Osteocyte (in vitro differentiated cells): Measurements from ENCODE around the gene TTLL1. TPM values are rescaled to one million over a fixed set of nuclear protein-coding genes. Genes with fewer than 3 reads are reported as not detected.
A peak's percentile ranks its signal among the peaks of the same experiment; 100 is the strongest.

Source experiments
- DNase-seq: peaks from one replicate; pipeline ENCODE4 v3.0.0; 2021; ENCODE audit warnings: mixed read lengths; ENCODE audit not compliant: unreplicated experiment; ENCODE audit errors: extremely low spot score
- H3K27ac Mint-ChIP-seq: one replicate; pipeline ENCODE4 v1.8.0; 2021; ENCODE audit warnings: mild to moderate bottlenecking, mixed read lengths; ENCODE audit not compliant: unreplicated experiment
- H3K27me3 Mint-ChIP-seq: one replicate; pipeline ENCODE4 v1.8.0; 2021; ENCODE audit warnings: mixed read lengths; ENCODE audit not compliant: unreplicated experiment
- H3K36me3 Mint-ChIP-seq: one replicate; pipeline ENCODE4 v1.8.0; 2021; ENCODE audit warnings: mixed read lengths; ENCODE audit not compliant: unreplicated experiment
- H3K4me1 Mint-ChIP-seq: one replicate; pipeline ENCODE4 v1.8.0; 2021; ENCODE audit warnings: mixed read lengths; ENCODE audit not compliant: unreplicated experiment
- H3K4me3 Mint-ChIP-seq: one replicate; pipeline ENCODE4 v1.8.0; 2021; ENCODE audit warnings: mild to moderate bottlenecking, moderate library complexity, mixed read lengths; ENCODE audit not compliant: unreplicated experiment
- H3K9me3 Mint-ChIP-seq: one replicate; pipeline ENCODE4 v1.8.0; 2021; ENCODE audit warnings: mixed read lengths; ENCODE audit not compliant: unreplicated experiment
- total RNA-seq: library from RNA; stranded (reverse); gene quantifications from 2 replicates; pipeline ENCODE4 v1.2.1, GENCODE V29; 2021
- TF ChIP-seq, protein P1 (sequence below): fragments of 200-600 bp; sonication (generic); IDR thresholded peaks from 2 replicates; pipeline ENCODE4 v1.5.0; 2021; ENCODE audit warnings: antibody characterized with exemption, mild to moderate bottlenecking, moderate library complexity

Gene TTLL1
- total RNA-seq, 1 donor from 2014 or later, result 16.5 TPM

- no peaks in the 10 kb centered on the region for H3K9me3 Mint-ChIP-seq
- peak overlapping the region; percentile 51 for H3K27ac Mint-ChIP-seq
- peaks cover 64% of the 10 kb centered on the region for H3K4me1 Mint-ChIP-seq
- no peak overlapping the region for H3K4me3 Mint-ChIP-seq
- DNase-seq, result no peak
- TF ChIP-seq, protein P1, sequence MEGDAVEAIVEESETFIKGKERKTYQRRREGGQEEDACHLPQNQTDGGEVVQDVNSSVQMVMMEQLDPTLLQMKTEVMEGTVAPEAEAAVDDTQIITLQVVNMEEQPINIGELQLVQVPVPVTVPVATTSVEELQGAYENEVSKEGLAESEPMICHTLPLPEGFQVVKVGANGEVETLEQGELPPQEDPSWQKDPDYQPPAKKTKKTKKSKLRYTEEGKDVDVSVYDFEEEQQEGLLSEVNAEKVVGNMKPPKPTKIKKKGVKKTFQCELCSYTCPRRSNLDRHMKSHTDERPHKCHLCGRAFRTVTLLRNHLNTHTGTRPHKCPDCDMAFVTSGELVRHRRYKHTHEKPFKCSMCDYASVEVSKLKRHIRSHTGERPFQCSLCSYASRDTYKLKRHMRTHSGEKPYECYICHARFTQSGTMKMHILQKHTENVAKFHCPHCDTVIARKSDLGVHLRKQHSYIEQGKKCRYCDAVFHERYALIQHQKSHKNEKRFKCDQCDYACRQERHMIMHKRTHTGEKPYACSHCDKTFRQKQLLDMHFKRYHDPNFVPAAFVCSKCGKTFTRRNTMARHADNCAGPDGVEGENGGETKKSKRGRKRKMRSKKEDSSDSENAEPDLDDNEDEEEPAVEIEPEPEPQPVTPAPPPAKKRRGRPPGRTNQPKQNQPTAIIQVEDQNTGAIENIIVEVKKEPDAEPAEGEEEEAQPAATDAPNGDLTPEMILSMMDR, result peak; percentile 58
- no peaks in the 10 kb centered on the region for H3K27me3 Mint-ChIP-seq
- no peaks in the 10 kb centered on the region for H3K36me3 Mint-ChIP-seq
These were observed 98.9 kb downstream of the TTLL1 start for GRCh38 chr22:42990131-42990838.

Other genes with a start within 250 kb of the TTLL1 start
- gene ARFGAP3, start 232.1 kb downstream of the TTLL1 start, total RNA-seq, result 59.1 and 61.0 TPM in 2 replicates
- 51.0 and 51.7 TPM in 2 replicates for gene PACSIN2, start 74.2 kb downstream of the TTLL1 start, total RNA-seq
- gene BIK, start 21.4 kb upstream of the TTLL1 start, total RNA-seq, result not detected in 2 replicates
- 16.5 and 16.6 TPM in 2 replicates for gene MCAT, start 54.0 kb upstream of the TTLL1 start, total RNA-seq
- 70.6 and 73.3 TPM in 2 replicates for gene TSPO, start 62.2 kb upstream of the TTLL1 start, total RNA-seq
- 33.7 and 35.6 TPM in 2 replicates for gene TTLL12, start 97.7 kb upstream of the TTLL1 start, total RNA-seq